SK-N-MC (cell line): ENCODE measurements around the gene IL1RAP.

Experiments used
- DNase-seq: peaks from one replicate; pipeline ENCODE4 v3.0.0-alpha.2; 2011; ENCODE audit warnings: low read depth, low spot score
- H3K27ac ChIP-seq: fragments of 200-600 bp; sonication (generic); 2 replicates; pipeline ENCODE4 v1.5.1; 2016; ENCODE audit warnings: mixed run types
- H3K36me3 ChIP-seq: fragments of 200-600 bp; sonication (generic); 2 replicates; pipeline ENCODE4 v1.6.1; 2017; ENCODE audit warnings: antibody characterized with exemption, low read length, mixed read lengths; ENCODE audit not compliant: insufficient read depth
- H3K4me3 ChIP-seq: fragments of 200-600 bp; sonication (generic); 2 replicates; pipeline ENCODE4 v1.5.1; 2016
- H3K9ac ChIP-seq: fragments of 200-600 bp; sonication (generic); 2 replicates; pipeline ENCODE4 v1.8.0; 2017; ENCODE audit warnings: mixed run types, mixed read lengths; ENCODE audit not compliant: insufficient read length
- H3K9me3 ChIP-seq: fragments of 200-600 bp; sonication (generic); 2 replicates; pipeline ENCODE4 v1.6.1; 2017; ENCODE audit warnings: low read depth, mild to moderate bottlenecking, antibody characterized with exemption, low read length, moderate library complexity, mixed read lengths
- EZH2 ChIP-seq: fragments of 200-600 bp; sonication (generic); IDR thresholded peaks from one replicate; pipeline ENCODE4 v1.6.1; 2017; ENCODE audit warnings: antibody characterized with exemption
- FOXP2 ChIP-seq: optimal IDR thresholded peaks from 2 replicates; pipeline ENCODE3; 2011; ENCODE audit warnings: mild to moderate bottlenecking, moderate library complexity; ENCODE audit not compliant: insufficient read depth; ENCODE audit errors: extremely low read length, control extremely low read depth
- POLR2AphosphoS5 ChIP-seq: IDR thresholded peaks from 2 replicates; pipeline ENCODE4 v1.6.1; 2012; ENCODE audit warnings: mild to moderate bottlenecking, low read depth, low read length, borderline replicate concordance

Gene IL1RAP

GRCh38 chr3:190586631-190587011, 72.7 kb downstream of the IL1RAP start:
- Histone ChIP-seq H3K27ac (peak overlapping the region; percentile 27; the same call in 1 of the 2 replicates), H3K9me3 (no peaks in the 10 kb centered on the region), H3K36me3 (peaks cover 8% of the 10 kb centered on the region; the same call in 1 of the 2 replicates), H3K4me3 (no peak overlapping the region), H3K9ac (no peak overlapping the region)
- no peak for TF ChIP-seq POLR2AphosphoS5
- TF ChIP-seq EZH2 = no peak
- no peak for TF ChIP-seq FOXP2
- no peak for DNase-seq

GRCh38 chr3:190588570-190588969, 74.7 kb downstream of the IL1RAP start:
- no peak for TF ChIP-seq FOXP2
- no peak for TF ChIP-seq POLR2AphosphoS5
- no peak for TF ChIP-seq EZH2
- no peak for DNase-seq
- Histone ChIP-seq H3K9ac (no peak overlapping the region), H3K36me3 (peaks cover 9% of the 10 kb centered on the region; the same call in 1 of the 2 replicates), H3K9me3 (no peaks in the 10 kb centered on the region), H3K27ac (no peak overlapping the region), H3K4me3 (no peak overlapping the region)

GRCh38 chr3:190589326-190589725, 75.4 kb downstream of the IL1RAP start:
- Histone ChIP-seq H3K9me3 (no peaks in the 10 kb centered on the region), H3K9ac (no peak overlapping the region), H3K27ac (no peak overlapping the region), H3K4me3 (no peak overlapping the region), H3K36me3 (peaks cover 12% of the 10 kb centered on the region; the same call in 1 of the 2 replicates)
- TF ChIP-seq EZH2 (no peak), POLR2AphosphoS5 (no peak), FOXP2 (no peak)
- DNase-seq = no peak

- DNase-seq = no peak
- TF ChIP-seq POLR2AphosphoS5 (no peak), EZH2 (no peak)
- no peak overlapping the region for H3K9ac ChIP-seq
- peaks cover 12% of the 10 kb centered on the region; the same call in 1 of the 2 replicates for H3K36me3 ChIP-seq
- no peaks in the 10 kb centered on the region for H3K9me3 ChIP-seq
- H3K4me3 ChIP-seq = no peak overlapping the region
- H3K27ac ChIP-seq = no peak overlapping the region
Measured at GRCh38 chr3:190591080-190591479, 77.2 kb downstream of the IL1RAP start.

GRCh38 chr3:190593075-190593474, 79.2 kb downstream of the IL1RAP start:
- H3K4me3 ChIP-seq = no peak overlapping the region
- DNase-seq = no peak
- no peak overlapping the region for H3K27ac ChIP-seq
- no peak for TF ChIP-seq EZH2
- no peak for TF ChIP-seq FOXP2
- TF ChIP-seq POLR2AphosphoS5 = no peak
- H3K9ac ChIP-seq = no peak overlapping the region
- no peaks in the 10 kb centered on the region for H3K9me3 ChIP-seq
- peaks cover 17% of the 10 kb centered on the region; the same call in 1 of the 2 replicates for H3K36me3 ChIP-seq

- Histone ChIP-seq H3K9me3 (no peaks in the 10 kb centered on the region), H3K36me3 (peaks cover 22% of the 10 kb centered on the region), H3K9ac (no peak overlapping the region), H3K27ac (no peak overlapping the region), H3K4me3 (no peak overlapping the region)
- DNase-seq = no peak
- TF ChIP-seq EZH2 = no peak
- no peak for TF ChIP-seq POLR2AphosphoS5
- no peak for TF ChIP-seq FOXP2
Measured at GRCh38 chr3:190594171-190594570, 80.3 kb downstream of the IL1RAP start.

GRCh38 chr3:190595179-190595795, 81.4 kb downstream of the IL1RAP start:
- no peak for DNase-seq
- Histone ChIP-seq H3K9ac (no peak overlapping the region), H3K4me3 (no peak overlapping the region), H3K36me3 (peaks cover 21% of the 10 kb centered on the region), H3K9me3 (no peaks in the 10 kb centered on the region), H3K27ac (peak overlapping the region; percentile 22)
- TF ChIP-seq POLR2AphosphoS5 (no peak), FOXP2 (no peak), EZH2 (no peak)

- H3K27ac ChIP-seq = peak overlapping the region; percentile 80
- no peak for DNase-seq
- H3K9me3 ChIP-seq = no peaks in the 10 kb centered on the region
- H3K36me3 ChIP-seq = peaks cover 25% of the 10 kb centered on the region
- TF ChIP-seq FOXP2 = no peak
- no peak for TF ChIP-seq POLR2AphosphoS5
- no peak for TF ChIP-seq EZH2
- no peak overlapping the region for H3K9ac ChIP-seq
- peak overlapping the region; percentile 40 for H3K4me3 ChIP-seq
Measured at GRCh38 chr3:190595807-190596206, 81.9 kb downstream of the IL1RAP start.

GRCh38 chr3:190596349-190597285, 82.7 kb downstream of the IL1RAP start:
- Histone ChIP-seq H3K36me3 (peaks cover 29% of the 10 kb centered on the region), H3K9me3 (no peaks in the 10 kb centered on the region), H3K27ac (peak overlapping the region; percentile 80), H3K4me3 (peak overlapping the region; percentile 40), H3K9ac (no peak overlapping the region)
- DNase-seq = peak; percentile 61
- TF ChIP-seq FOXP2 (no peak), EZH2 (no peak), POLR2AphosphoS5 (no peak)
